Skeletal muscle satellite cell (primary cell): Measurements from ENCODE around the gene NMRK1. TPM values are rescaled to one million over a fixed set of nuclear protein-coding genes. Genes with fewer than 3 reads are reported as not detected.

ENCODE experiments used
- H3K27me3 ChIP-seq: 2 replicates; pipeline ENCODE4 v1.7.0; 2013; ENCODE audit warnings: low read length; ENCODE audit not compliant: control insufficient read depth, insufficient read depth
- H3K36me3 ChIP-seq: 2 replicates; pipeline ENCODE4 v1.7.0; 2013; ENCODE audit warnings: mild to moderate bottlenecking, control low read depth, low read length; ENCODE audit not compliant: insufficient read depth
- H3K4me1 ChIP-seq: 2 replicates; pipeline ENCODE4 v1.7.0; 2013; ENCODE audit warnings: low read length; ENCODE audit not compliant: control insufficient read depth, insufficient read depth
- H3K4me2 ChIP-seq: 2 replicates; pipeline ENCODE4 v1.7.0; 2013; ENCODE audit warnings: mild to moderate bottlenecking, low read length
- H3K4me3 ChIP-seq: 2 replicates; pipeline ENCODE4 v1.7.0; 2013; ENCODE audit warnings: low read length
- H3K9ac ChIP-seq: 2 replicates; pipeline ENCODE4 v1.7.0; 2013; ENCODE audit warnings: mild to moderate bottlenecking, low read depth, low read length, moderate library complexity
- H3K9me3 ChIP-seq: replicated peaks from 2 replicates; pipeline ENCODE4 v1.7.0; 2013; ENCODE audit warnings: mild to moderate bottlenecking, control low read depth, low read length
- small RNA-seq: library from RNA; depleted of rRNA; stranded (forward); fragments of <200 nt; gene quantifications from one replicate; pipeline ENCODE3, GENCODE V24; 2012

The NMRK1 gene

GRCh38 chr9:75019022-75019421, 68.9 kb downstream of the NMRK1 start:
- Histone ChIP-seq H3K4me3 (no peak overlapping the region), H3K4me2 (no peak overlapping the region), H3K27me3 (no peaks in the 10 kb centered on the region), H3K9ac (no peak overlapping the region), H3K36me3 (no peaks in the 10 kb centered on the region), H3K9me3 (no peaks in the 10 kb centered on the region), H3K4me1 (no peaks in the 10 kb centered on the region)

DNA sequence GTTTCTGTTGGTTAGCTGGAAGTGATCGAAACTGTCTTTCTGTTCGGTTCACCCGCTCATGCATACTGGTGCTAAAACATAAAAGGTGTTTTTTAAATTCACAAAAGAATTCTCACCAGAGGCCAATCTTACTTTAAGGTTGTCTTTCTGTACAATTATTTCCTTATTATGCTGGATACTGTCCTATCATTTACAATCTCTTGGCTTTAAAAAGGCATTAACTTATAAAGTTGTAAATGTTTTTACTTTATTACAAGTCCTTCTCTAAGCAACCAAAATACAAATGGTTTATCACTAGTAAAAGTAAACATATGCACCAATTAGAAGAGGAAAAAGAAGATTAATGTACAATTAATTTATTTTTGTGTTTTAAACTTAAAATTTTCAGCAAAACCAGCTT, 70.6 kb downstream of the NMRK1 start:
- H3K27me3 ChIP-seq: no peaks in the 10 kb centered on the region
- H3K9me3 ChIP-seq: no peaks in the 10 kb centered on the region
- no peak overlapping the region for H3K4me3 ChIP-seq
- no peaks in the 10 kb centered on the region for H3K36me3 ChIP-seq
- no peak overlapping the region for H3K4me2 ChIP-seq
- H3K9ac ChIP-seq: no peak overlapping the region
- H3K4me1 ChIP-seq: no peaks in the 10 kb centered on the region

- Histone ChIP-seq H3K4me3 (no peak overlapping the region), H3K4me1 (no peaks in the 10 kb centered on the region), H3K9ac (no peak overlapping the region), H3K4me2 (no peak overlapping the region), H3K27me3 (no peaks in the 10 kb centered on the region), H3K36me3 (peaks cover 3% of the 10 kb centered on the region), H3K9me3 (no peaks in the 10 kb centered on the region)
Observed at GRCh38 chr9:75013735-75014134, 74.2 kb downstream of the NMRK1 start.

Small RNAs within 50 kb of the gene (small RNA-seq; reads per million reads assigned to genes)
- gene RF02271: not detected
